SKM-1 treated with dmso at 0.1 percent for 144 hours (cell line): ENCODE data around the gene P2RY11.

Experiments
- DNase-seq: peaks from one replicate; lab custom pipeline; 2025; ENCODE audit not compliant: unreplicated experiment; lab: John Stamatoyannopoulos, UW

The P2RY11 gene

GRCh38 chr19:10093295-10094186 lies 18.0 kb upstream of the P2RY11 start:
- DNase-seq: no peak

DNA sequence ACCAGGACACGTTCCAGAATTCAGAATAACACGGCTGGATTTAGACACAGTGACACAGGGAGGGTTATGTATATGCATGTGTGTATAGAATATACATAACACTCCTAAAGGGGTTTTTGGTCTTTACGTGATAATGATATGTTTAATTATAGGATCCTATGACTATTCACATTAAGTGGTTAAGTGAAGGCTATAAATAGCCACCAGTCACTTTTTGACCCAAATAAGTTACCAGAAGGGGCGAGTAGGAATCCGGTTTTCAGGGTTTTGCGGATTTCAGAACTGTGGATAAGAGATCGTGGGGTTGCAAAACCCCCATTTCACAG lies 15.9 kb upstream of the P2RY11 start:
- no peak for DNase-seq

GRCh38 chr19:10095948-10096614 lies 15.4 kb upstream of the P2RY11 start:
- DNase-seq: peak; percentile 85

- no peak for DNase-seq
These were observed 14.9 kb upstream of the P2RY11 start for GRCh38 chr19:10096615-10096963.

GRCh38 chr19:10100163-10100785 lies 11.2 kb upstream of the P2RY11 start:
- DNase-seq: no peak

GRCh38 chr19:10102787-10103236 lies 8.7 kb upstream of the P2RY11 start:
- peak; percentile 36 for DNase-seq

GRCh38 chr19:10104130-10104513 lies 7.4 kb upstream of the P2RY11 start:
- no peak for DNase-seq

DNA sequence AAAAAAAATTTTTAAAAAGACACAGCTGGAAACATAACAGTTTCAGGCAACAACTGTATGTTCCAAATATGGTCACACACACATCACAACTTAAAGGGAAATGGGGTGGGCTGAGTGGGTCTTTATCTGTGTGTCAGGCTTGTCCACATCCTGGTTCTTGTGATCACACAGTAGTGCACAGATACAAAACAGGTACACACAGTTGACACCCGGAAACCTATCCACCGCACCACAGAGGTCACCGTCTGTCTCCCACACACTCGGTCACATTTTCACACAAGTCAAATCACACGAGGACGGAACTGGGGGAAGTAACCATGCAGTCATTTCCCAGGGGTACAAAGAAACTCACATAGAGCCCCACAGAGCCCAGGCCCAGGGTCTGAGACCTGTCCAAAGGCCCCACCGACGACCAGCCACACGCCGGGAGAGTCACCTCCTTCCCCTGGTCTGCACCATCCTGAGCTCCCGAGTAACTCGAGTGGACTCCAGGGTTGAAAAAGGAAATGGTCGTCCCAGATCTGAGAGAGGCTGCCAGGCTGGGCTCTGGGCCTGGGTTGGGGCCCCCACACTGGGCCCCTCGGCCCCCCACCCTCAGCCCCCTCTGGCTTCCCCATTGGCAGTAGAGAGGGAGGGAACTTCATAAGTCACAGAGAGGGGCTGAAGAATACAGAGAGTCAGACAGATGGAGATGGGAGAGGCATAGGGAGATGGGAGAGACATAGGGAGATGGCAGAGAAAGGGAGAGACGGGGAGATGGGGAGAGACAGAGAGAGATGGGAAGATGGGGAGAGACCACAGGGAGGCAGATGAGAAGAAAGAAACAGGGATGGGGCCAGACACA lies 6.6 kb upstream of the P2RY11 start:
- DNase-seq: no peak

DNA sequence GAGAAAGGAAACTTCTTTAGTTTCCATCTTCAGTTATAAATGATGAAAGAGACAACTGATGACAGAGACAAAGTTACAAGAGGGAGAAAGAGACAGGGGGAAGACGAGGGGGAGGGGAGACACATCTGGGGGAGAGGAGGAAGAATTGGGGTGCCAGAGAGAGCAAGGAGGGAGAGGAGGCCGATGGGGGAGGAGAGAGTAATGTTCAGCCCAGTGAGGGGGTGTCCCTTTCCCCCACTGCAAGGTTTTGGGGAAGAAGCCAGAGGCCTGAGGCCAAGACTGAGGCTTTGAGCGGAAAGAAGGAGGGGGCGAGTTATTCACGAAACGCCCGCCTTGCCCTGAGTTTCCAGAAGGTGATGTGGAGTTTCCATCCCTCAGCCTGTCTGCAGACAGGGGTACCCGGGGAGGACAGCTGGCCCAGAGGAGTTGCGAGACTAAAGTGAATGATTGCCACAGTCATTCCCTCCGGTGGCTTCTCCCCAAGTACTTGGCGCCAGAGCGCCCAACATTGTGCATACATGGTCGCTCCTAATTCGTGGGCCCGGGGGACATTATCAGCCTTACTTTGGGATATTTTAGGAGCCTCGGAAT lies 5.9 kb upstream of the P2RY11 start:
- no peak for DNase-seq

DNA sequence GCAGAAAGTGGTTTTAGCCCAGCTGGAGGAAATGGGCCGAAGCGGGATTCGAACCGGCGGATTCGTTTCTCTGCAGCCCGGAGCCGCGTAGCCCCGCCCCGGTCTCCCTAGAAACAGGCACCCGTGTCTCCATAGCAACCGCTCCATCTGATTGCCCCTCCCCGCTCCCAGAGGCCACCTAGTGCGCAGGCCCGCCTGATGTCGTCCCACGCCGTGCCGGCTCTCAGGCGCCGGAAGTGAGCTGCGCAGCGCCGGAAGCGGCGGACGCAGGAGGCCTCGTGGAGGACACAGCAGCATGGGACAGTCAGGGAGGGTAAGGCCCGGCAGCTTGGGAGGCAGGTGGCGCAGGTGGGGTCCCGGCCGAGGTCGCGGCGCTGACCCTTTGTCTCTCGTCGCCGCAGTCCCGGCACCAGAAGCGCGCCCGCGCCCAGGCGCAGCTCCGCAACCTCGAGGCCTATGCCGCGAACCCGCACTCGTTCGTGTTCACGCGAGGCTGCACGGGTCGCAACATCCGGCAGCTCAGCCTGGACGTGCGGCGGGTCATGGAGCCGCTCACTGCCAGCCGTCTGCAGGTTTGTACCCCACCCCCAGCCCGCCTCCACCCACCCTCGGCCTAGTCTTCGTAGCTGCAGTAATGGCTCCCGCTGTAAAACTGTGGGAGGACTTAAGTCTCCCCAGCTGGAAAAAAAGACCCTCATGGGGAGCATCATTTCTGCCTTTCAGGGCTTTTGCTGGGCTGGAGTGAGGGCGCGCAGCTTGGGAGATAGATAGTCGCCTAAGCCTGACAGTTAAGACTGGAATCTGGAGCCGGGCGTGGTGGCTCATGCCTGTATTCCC lies 5.2 kb upstream of the P2RY11 start, which contains the start of gene PPAN:
PPAN (plus strand) TSS at position 263 of the 837 bp plus-strand sequence; CDS start at position 296, 33 bp downstream.
- peak; percentile 98 for DNase-seq

DNA sequence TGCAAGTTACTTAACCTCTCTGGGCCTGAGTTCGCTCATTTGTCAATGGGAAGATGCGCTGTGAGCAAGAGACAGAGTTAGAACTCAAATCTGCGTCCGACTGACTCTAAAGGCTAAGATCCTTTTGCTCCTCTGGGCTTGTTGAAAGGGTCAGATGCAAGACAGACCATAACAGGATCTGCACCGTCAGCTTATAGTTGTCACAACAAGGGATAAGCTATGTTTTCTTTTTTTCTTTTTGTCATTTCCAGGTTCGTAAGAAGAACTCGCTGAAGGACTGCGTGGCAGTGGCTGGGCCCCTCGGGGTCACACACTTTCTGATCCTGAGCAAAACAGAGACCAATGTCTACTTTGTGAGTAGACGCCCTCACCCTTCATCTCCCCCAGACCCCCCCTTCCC lies 4.2 kb upstream of the P2RY11 start:
- DNase-seq: no peak

DNA sequence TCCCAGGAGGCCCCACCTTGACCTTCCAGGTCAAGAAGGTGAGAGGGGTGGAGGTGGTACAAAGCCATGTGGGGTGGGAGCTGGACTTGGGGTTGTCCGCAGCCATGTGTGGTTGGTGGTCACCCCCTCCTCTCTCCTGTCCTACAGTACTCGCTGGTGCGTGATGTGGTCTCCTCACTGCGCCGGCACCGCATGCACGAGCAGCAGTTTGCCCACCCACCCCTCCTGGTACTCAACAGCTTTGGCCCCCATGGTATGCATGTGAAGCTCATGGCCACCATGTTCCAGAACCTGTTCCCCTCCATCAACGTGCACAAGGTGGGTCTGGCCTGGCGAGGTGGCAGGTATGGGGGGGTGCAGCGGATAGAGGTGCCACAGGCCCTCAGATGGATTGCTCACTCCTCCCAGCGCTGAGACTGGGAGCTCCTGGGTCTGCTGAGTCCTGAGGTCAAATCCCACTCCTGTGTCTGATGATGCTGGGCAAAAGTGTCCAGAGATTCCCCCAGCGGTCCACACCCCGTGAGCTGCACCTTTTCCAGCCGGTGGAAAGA lies 3.6 kb upstream of the P2RY11 start:
- DNase-seq: no peak

DNA sequence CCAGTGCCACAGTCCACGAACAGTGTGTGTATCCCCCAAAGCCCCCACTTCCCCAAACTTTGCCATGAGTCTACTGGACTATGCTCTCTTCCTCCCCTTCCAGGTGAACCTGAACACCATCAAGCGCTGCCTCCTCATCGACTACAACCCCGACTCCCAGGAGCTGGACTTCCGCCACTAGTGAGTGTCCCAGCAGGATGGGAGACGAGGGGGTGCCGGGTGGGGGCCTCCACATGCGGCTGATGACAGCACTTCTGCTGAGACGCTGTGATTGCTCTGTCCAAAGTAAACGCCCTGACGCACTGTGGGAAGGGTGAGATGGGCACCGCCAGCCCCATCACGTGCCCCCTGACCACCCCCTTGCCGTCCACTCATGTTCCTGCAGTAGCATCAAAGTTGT lies 2.0 kb upstream of the P2RY11 start:
- no peak for DNase-seq

- no peak for DNase-seq
These were observed 1.2 kb upstream of the P2RY11 start for GRCh38 chr19:10110076-10110971.

DNA sequence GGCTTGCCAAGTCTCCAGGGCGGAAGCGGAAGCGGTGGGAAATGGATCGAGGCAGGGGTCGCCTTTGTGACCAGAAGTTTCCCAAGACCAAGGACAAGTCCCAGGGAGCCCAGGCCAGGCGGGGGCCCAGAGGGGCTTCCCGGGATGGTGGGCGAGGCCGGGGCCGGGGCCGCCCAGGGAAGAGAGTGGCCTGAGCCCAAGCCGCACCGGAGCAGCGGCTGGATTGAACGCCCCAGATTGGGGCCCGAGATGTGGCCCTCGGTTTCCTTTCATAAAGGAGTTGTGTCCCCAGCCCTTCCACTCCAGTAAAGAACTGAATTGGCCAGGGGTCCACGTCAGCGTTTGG lies 548 bp upstream of the P2RY11 start:
- no peak for DNase-seq

GRCh38 chr19:10112037-10112761 lies 706 bp downstream of the P2RY11 start:
- peak; percentile 36 for DNase-seq

- DNase-seq: peak; percentile 54
These were observed 1.6 kb downstream of the P2RY11 start for GRCh38 chr19:10112895-10113591.
